Inflammatory macrophage treated with lipopolysaccharide for 4 hours (primary cell): ENCODE data around the gene UBL3.

Experiments
- DNase-seq: peaks from one replicate; pipeline ENCODE4 v3.0.0-alpha.2; 2020

Gene UBL3

DNA sequence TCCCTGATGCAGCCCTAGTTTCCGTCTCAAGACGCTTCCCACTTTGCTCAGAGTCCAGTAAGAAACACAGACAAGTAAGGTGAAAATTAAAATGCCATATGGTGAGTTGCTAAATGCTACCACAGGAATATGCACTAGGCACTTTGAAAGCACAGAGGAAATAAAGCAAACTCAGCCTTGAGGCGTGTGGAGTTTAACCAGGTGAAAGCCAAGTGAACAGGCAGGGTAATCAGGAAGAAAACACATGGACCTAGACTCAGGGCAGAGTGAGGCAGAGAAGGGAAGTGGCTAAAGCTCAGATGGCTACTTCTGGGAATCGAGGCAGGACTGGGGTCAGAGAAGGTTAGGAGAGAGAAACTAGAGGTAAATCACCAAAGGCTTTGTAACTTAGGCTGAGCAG is 5.4 kb upstream of the UBL3 start:
- no peak for DNase-seq

- DNase-seq: peak; percentile 83
Observed at GRCh38 chr13:29855009-29855408, 4.6 kb upstream of the UBL3 start.

DNA sequence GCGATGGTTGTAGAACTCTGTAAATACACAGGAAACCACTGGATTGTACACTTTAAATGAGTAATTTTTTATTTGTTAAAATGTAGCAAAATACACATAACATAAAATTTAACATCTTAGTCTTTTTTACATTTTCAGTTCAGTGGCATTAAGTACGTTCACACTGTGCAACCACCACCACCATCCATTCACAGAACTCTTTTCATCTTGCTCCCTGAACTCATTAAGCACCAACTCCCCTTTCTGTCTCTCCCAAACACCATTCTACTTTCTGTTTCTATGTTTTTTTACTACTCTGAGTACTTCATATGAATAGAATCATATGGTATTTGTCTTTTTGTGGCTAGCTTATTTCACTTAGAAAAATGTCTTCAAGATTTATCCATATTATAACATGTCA is 2.7 kb upstream of the UBL3 start:
- no peak for DNase-seq

DNA sequence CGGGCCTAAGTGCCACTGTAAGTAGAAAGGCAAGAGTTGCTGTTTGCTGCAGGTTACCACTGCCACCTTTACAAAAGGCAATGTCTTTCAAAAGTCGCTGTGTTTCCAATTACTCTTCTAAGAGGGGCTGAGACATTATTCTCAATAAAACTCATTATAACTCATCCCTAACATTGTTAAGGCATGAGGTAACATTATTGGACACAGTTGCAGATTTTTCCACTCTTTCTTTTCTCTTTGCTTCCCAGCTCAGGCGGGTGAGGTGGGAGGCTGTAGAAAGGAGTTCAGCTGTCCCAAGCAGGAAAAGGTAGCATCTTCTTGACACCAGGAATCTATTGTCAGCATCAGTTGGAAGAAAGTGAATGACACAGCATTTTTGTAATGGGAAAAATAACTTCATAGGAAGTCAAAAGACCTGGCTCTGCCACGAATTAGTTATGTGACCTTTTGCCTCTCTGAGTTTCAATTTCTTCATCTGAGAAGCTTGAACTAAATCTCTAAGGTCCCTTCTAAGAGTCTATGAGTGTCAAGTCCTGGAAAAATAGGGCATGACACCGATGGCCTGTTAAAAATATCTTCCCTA is 2.1 kb upstream of the UBL3 start:
- DNase-seq: peak; percentile 18

- DNase-seq: peak; percentile 70
Observed at GRCh38 chr13:29849731-29850212, 645 bp downstream of the UBL3 start.

- DNase-seq: peak; percentile 89
Observed at GRCh38 chr13:29849071-29849631, 1.3 kb downstream of the UBL3 start.

- peak; percentile 58 for DNase-seq
Observed at GRCh38 chr13:29847501-29847983, 2.9 kb downstream of the UBL3 start.

GRCh38 chr13:29846475-29847256 is 3.8 kb downstream of the UBL3 start:
- no peak for DNase-seq

DNA sequence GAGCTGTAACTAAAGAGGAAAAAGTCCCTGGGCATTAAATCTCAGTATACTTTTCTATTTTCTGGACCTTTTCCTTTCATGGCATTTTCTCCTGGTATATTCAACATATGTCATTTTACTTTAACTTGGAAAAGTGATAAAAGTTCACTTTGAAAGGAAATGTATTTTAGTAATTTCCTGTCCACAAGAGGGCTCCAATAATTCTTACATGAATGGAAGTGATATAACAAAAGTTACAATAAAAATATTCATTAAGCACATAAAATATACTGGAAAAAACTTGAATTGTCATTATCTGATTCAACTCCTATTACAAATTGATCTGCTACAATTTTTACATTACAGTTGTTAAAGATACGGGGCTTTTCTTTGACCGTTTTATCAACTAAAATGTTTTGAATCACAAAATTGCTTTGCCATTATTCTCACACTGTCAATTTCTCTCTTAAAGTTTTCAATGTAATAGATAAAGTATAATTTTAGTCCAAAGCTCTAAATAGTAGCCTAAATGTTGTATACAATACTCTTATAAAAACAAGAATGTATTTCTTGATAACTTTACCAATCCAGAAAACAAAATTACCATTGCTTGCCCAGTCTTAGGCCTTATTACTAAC is 4.9 kb downstream of the UBL3 start:
- DNase-seq: no peak

- DNase-seq: no peak
Observed at GRCh38 chr13:29844441-29844840, 6.0 kb downstream of the UBL3 start.

- no peak for DNase-seq
Observed at GRCh38 chr13:29840585-29840984, 9.8 kb downstream of the UBL3 start.

DNA sequence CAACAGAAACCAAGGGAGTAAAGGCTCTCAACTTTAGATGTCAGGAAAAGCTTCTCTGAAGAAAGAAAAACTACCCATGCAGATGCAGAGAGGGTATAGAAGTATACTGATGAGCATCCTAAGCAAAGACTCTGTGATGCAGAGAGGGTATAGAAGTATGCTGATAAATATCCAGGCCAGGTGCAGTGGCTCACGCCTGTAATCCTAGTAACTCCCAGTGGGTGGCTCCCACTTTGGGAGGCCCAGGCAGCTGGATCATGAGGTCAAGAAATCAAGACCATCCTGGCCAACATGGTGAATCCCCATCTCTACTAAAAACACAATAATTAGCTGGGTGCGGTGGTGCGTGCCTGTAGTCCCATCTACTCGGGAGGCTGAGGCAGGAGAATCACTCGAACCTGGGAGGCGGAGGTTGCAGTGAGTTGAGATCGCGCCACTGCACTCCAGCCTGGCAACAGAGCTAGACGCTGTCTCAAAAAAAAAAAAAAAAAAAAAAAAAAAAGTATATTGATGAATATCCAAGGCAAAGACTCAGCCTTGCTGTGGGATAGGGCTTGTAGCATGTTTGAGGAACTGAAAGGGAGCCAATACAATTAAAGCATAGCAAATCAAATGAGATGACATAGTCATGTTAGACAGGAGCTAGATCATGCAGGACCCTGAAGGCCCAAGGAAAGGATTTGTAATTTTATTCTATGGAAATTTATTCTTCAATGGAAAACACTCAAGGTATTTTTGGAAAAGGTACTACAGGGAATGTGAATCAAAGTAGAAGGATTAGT is 14.9 kb downstream of the UBL3 start:
- DNase-seq: no peak

GRCh38 chr13:29832761-29833298 is 17.6 kb downstream of the UBL3 start:
- no peak for DNase-seq

GRCh38 chr13:29830000-29830399 is 20.4 kb downstream of the UBL3 start:
- DNase-seq: no peak

DNA sequence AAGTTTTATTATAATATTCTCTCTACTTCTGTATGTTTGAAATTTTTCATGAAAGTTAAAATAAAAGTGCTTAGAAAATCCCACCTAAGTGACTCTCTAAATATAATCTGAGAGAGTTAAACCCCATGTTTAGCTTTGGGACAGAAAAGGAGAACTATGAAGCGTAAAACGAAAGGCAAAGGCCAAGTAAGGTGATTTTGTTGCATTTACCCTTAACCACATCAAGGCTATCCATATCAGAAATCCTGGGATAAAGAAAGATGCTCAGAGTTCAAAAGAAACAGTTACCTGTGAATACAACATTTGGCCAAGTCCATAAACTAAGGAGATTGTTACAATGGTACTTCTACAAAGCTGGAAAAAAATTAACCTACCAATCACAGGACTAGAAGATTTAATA is 31.3 kb downstream of the UBL3 start:
- no peak for DNase-seq

- DNase-seq: peak; percentile 81
Observed at GRCh38 chr13:29817604-29818378, 32.6 kb downstream of the UBL3 start.

DNA sequence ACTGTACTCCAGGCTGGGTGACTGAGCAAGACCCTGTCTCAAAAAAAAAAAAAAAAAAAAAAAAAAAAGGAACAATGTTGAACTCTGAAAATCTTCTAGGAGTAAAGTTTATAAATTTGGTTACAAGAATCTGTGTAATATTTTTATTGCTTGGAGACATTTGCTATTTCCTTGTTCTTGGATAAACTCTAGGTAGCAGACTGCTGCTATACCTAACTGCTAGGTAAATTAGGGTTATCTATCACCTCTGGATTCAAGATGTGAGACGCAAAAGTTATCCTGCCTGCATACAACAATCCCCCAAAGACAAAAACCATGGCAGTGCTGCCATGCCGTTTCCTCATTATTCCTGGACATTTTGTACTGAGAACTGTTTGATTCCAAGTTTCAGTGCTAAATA is 33.7 kb downstream of the UBL3 start:
- DNase-seq: no peak

GRCh38 chr13:29815336-29815735 is 35.1 kb downstream of the UBL3 start:
- no peak for DNase-seq

- no peak for DNase-seq
Observed at GRCh38 chr13:29810898-29811297, 39.5 kb downstream of the UBL3 start.

GRCh38 chr13:29810145-29810742 is 40.2 kb downstream of the UBL3 start:
- DNase-seq: no peak

- no peak for DNase-seq
Observed at GRCh38 chr13:29808264-29808663, 42.2 kb downstream of the UBL3 start.
